MCF 10A (cell line): ENCODE results near the gene MED13. TPM values are rescaled to one million over a fixed set of nuclear protein-coding genes. Genes with fewer than 3 reads are reported as not detected.

Source experiments
- BruUV-seq: library from RNA; stranded (reverse); fragments of 400-500 nt; replicated peaks from 2 replicates; lab custom pipeline; 2021; lab: Mats Ljungman, UMichigan
- CTCF ChIA-PET: fragments of 300-600 bp; sonication (Branson Sonifier 250); formaldehyde crosslinking; extraction: SDS; loops from one replicate; lab custom pipeline; 2021; ENCODE audit warnings: antibody characterized with exemption, inconsistent platforms; lab: Yijun Ruan, JAX
- POLR2A ChIA-PET: fragments of 300-600, 350-650 bp; sonication (Branson Sonifier 250); formaldehyde crosslinking; extraction: SDS; loops from one replicate; lab custom pipeline; 2020; ENCODE audit warnings: antibody characterized with exemption, inconsistent platforms; lab: Yijun Ruan, JAX
- DNase-seq: peaks from one replicate; pipeline ENCODE4 v3.0.0-alpha.2; 2018; ENCODE audit not compliant: unreplicated experiment
- H3K27ac Mint-ChIP-seq: one replicate; pipeline ENCODE4 v1.8.0; 2022; ENCODE audit warnings: mild to moderate bottlenecking, low read depth, mixed read lengths; ENCODE audit not compliant: unreplicated experiment
- H3K27me3 Mint-ChIP-seq: one replicate; pipeline ENCODE4 v1.8.0; 2022; ENCODE audit warnings: mixed read lengths; ENCODE audit not compliant: insufficient read depth, unreplicated experiment
- H3K36me3 Mint-ChIP-seq: one replicate; pipeline ENCODE4 v1.8.0; 2022; ENCODE audit warnings: mild to moderate bottlenecking, moderate library complexity, mixed read lengths; ENCODE audit not compliant: insufficient read depth, unreplicated experiment
- H3K4me1 Mint-ChIP-seq: one replicate; pipeline ENCODE4 v1.8.0; 2022; ENCODE audit warnings: mixed read lengths; ENCODE audit not compliant: insufficient read depth, unreplicated experiment
- H3K4me3 Mint-ChIP-seq: one replicate; pipeline ENCODE4 v1.8.0; 2022; ENCODE audit warnings: mild to moderate bottlenecking, moderate library complexity, mixed read lengths; ENCODE audit not compliant: unreplicated experiment
- H3K9me3 Mint-ChIP-seq: one replicate; pipeline ENCODE4 v1.8.0; 2022; ENCODE audit warnings: mixed read lengths; ENCODE audit not compliant: unreplicated experiment
- CTCF ChIP-seq: fragments of 200-600 bp; IDR thresholded peaks from one replicate; pipeline ENCODE4 v1.8.0; 2022; ENCODE audit warnings: antibody characterized with exemption, mild to moderate bottlenecking; ENCODE audit not compliant: unreplicated experiment
- intact Hi-C: fragments of 100-400 bp; cut with micrococcal nuclease; formaldehyde crosslinking; loops from 2 replicates; pipeline ENCODE4 v1.14.1; 2022
- total RNA-seq: library from RNA; stranded (reverse); gene quantifications from 2 replicates; pipeline ENCODE4 v1.2.3, GENCODE V29; 2022

MED13 gene
- total RNA-seq, 1 experiment from 2014 or later, result 58.7 TPM

DNA sequence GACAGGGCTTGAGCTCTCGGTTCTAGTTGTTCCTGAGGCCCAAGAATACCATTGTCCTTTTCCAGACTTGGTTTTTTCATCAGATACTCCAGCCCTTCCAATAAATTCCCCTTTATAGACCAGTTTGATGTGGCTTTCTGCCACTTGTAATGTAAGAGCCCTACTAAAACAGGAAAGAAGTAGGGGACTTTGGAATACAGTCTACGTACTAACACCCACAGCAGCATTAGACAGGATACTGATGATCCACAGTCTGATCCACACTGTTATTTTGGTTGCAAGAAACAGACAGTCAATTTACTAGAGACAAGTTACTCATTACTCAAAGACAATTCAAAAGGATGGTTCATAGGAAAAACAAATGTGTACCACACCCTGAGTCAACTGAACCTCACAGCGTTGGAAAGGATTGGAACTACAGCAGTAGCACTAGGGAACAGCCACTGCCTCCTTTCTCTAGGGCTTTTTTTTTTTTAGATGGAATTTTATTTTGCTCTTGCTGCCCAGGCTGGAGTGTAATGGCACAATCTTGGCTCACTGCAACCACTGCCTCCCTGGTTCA lies 45.9 kb upstream of the MED13 start:
- POLR2A ChIA-PET, result interaction anchor here (0.8 kb wide), 1 partner anchor 12 kb away, joined by 3 read pairs; no protein-coding TSS in a partner anchor
- H3K27me3 Mint-ChIP-seq, result no peaks in the 10 kb centered on the region
- no TSS peak for BruUV-seq
- H3K4me1 Mint-ChIP-seq, result no peaks in the 10 kb centered on the region
- H3K4me3 Mint-ChIP-seq, result no peak overlapping the region
- no peak for TF ChIP-seq CTCF
- intact Hi-C loops, result no loop called here
- CTCF ChIA-PET, result no interaction called here
- no peaks in the 10 kb centered on the region for H3K9me3 Mint-ChIP-seq
- no peaks in the 10 kb centered on the region for H3K36me3 Mint-ChIP-seq
- no peak for DNase-seq
- H3K27ac Mint-ChIP-seq, result no peak overlapping the region

- no peaks in the 10 kb centered on the region for H3K4me1 Mint-ChIP-seq
- ChIA-PET CTCF (interaction anchor here (0.7 to 1.7 kb wide), 11 partner anchors 11 to 246 kb away, joined by 3 to 10 read pairs (median 3); partner anchors contain the start of gene BRIP1), POLR2A (interaction anchor here (1.1 to 1.2 kb wide), 2 partner anchors 9 to 44 kb away, joined by 3 read pairs; no protein-coding TSS in a partner anchor)
- TF ChIP-seq CTCF, result no peak
- no peaks in the 10 kb centered on the region for H3K27me3 Mint-ChIP-seq
- no peak for DNase-seq
- H3K9me3 Mint-ChIP-seq, result no peaks in the 10 kb centered on the region
- H3K36me3 Mint-ChIP-seq, result no peaks in the 10 kb centered on the region
- H3K27ac Mint-ChIP-seq, result no peak overlapping the region
- intact Hi-C loops, result loop anchor here (1.0 to 2.0 kb wide), 4 partner anchors 43 to 473 kb away; partner anchors contain the start of gene INTS2
- H3K4me3 Mint-ChIP-seq, result no peak overlapping the region
- BruUV-seq, result no TSS peak
These were observed 44.8 kb upstream of the MED13 start for GRCh38 chr17:62109924-62110323.

- ChIA-PET POLR2A (interaction anchor here (0.8 to 1.2 kb wide), 3 partner anchors 9 to 47 kb away, joined by 3 to 5 read pairs (median 3); no protein-coding TSS in a partner anchor), CTCF (interaction anchor here (0.6 to 1.7 kb wide), 11 partner anchors 11 to 246 kb away, joined by 3 to 10 read pairs (median 3); partner anchors contain the start of gene BRIP1)
- H3K27ac Mint-ChIP-seq, result no peak overlapping the region
- DNase-seq, result peak; percentile 85
- no peaks in the 10 kb centered on the region for H3K4me1 Mint-ChIP-seq
- H3K9me3 Mint-ChIP-seq, result no peaks in the 10 kb centered on the region
- H3K4me3 Mint-ChIP-seq, result no peak overlapping the region
- no peaks in the 10 kb centered on the region for H3K27me3 Mint-ChIP-seq
- intact Hi-C loops, result loop anchor here (1.0 to 2.0 kb wide), 4 partner anchors 43 to 473 kb away; partner anchors contain the start of gene INTS2
- peak; percentile 69 for TF ChIP-seq CTCF
- no peaks in the 10 kb centered on the region for H3K36me3 Mint-ChIP-seq
- BruUV-seq, result no TSS peak
These were observed 44.4 kb upstream of the MED13 start for GRCh38 chr17:62109378-62109902.

GRCh38 chr17:62105861-62106260 lies 40.8 kb upstream of the MED13 start:
- no peaks in the 10 kb centered on the region for H3K4me1 Mint-ChIP-seq
- ChIA-PET CTCF (no interaction called here), POLR2A (no interaction called here)
- H3K36me3 Mint-ChIP-seq, result no peaks in the 10 kb centered on the region
- intact Hi-C loops, result no loop called here
- DNase-seq, result no peak
- no TSS peak for BruUV-seq
- TF ChIP-seq CTCF, result no peak
- no peaks in the 10 kb centered on the region for H3K27me3 Mint-ChIP-seq
- H3K27ac Mint-ChIP-seq, result no peak overlapping the region
- no peak overlapping the region for H3K4me3 Mint-ChIP-seq
- H3K9me3 Mint-ChIP-seq, result no peaks in the 10 kb centered on the region
